Measurements from ENCODE around the gene SSBP3. TPM values are rescaled to one million over a fixed set of nuclear protein-coding genes. Genes with fewer than 3 reads are reported as not detected.

SSBP3 gene
- total and polyA plus RNA-seq, 2 experiments from 2014 or later, result 47.4 to 68.6 TPM

DNA sequence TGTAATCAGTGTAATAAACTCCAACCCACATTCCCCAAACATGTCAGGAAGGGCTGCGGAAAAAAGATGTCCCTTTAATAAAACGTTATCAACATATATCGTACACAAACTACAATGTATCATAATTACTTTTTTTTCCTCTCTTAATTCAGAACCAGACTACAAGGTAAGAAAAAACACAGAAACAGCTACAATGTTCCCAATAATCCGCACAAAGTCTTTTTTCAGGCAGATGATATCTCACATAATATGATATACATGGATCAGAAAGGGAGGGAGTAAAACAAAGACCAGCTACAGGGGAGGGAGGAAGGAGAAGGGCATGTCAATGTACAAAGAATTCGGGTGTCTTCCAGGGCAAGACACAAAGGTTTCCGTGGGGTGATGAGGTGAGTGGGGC, 180.8 kb downstream of the SSBP3 start:
- peaks cover 28% of the 10 kb centered on the region for H3K27me3 Mint-ChIP-seq (ENCODE audit: insufficient read depth, low read depth, poor library complexity)
- no peaks in the 10 kb centered on the region for H3K79me2 ChIP-seq (replicated peaks; ENCODE audit: insufficient read depth)
- H3K36me3 ChIP-seq (ENCODE audit: insufficient read depth), result no peaks in the 10 kb centered on the region
- no peaks in the 10 kb centered on the region; the same call in 1 of the 2 replicates for H3K4me1 ChIP-seq (ENCODE audit: insufficient read depth)
- H3K4me1 Mint-ChIP-seq, result peaks cover 45% of the 10 kb centered on the region
- no peaks in the 10 kb centered on the region for H3K9me2 ChIP-seq (ENCODE audit: insufficient read depth)
- no peak for TF ChIP-seq CREB1 (CRISPR knock-in tag; IDR thresholded peaks at IDR 0.05; ENCODE audit: low read depth)
- TF ChIP-seq NANOG (IDR thresholded peaks at IDR 0.05; ENCODE audit: borderline replicate concordance), result no peak
- no peak for TF ChIP-seq EZH2phosphoT487 (IDR thresholded peaks at IDR 0.05; ENCODE audit: unreplicated experiment)
- TF ChIP-seq, protein P1, sequence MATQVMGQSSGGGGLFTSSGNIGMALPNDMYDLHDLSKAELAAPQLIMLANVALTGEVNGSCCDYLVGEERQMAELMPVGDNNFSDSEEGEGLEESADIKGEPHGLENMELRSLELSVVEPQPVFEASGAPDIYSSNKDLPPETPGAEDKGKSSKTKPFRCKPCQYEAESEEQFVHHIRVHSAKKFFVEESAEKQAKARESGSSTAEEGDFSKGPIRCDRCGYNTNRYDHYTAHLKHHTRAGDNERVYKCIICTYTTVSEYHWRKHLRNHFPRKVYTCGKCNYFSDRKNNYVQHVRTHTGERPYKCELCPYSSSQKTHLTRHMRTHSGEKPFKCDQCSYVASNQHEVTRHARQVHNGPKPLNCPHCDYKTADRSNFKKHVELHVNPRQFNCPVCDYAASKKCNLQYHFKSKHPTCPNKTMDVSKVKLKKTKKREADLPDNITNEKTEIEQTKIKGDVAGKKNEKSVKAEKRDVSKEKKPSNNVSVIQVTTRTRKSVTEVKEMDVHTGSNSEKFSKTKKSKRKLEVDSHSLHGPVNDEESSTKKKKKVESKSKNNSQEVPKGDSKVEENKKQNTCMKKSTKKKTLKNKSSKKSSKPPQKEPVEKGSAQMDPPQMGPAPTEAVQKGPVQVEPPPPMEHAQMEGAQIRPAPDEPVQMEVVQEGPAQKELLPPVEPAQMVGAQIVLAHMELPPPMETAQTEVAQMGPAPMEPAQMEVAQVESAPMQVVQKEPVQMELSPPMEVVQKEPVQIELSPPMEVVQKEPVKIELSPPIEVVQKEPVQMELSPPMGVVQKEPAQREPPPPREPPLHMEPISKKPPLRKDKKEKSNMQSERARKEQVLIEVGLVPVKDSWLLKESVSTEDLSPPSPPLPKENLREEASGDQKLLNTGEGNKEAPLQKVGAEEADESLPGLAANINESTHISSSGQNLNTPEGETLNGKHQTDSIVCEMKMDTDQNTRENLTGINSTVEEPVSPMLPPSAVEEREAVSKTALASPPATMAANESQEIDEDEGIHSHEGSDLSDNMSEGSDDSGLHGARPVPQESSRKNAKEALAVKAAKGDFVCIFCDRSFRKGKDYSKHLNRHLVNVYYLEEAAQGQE (IDR thresholded peaks at IDR 0.05; ENCODE audit: unreplicated experiment), result no peak
- TF ChIP-seq JUNB (IDR thresholded peaks at IDR 0.05; ENCODE audit: unreplicated experiment), result no peak
- no peak for TF ChIP-seq EZH2 (IDR thresholded peaks at IDR 0.05; ENCODE audit: low read depth, unreplicated experiment)
- TF ChIP-seq, protein P2, sequence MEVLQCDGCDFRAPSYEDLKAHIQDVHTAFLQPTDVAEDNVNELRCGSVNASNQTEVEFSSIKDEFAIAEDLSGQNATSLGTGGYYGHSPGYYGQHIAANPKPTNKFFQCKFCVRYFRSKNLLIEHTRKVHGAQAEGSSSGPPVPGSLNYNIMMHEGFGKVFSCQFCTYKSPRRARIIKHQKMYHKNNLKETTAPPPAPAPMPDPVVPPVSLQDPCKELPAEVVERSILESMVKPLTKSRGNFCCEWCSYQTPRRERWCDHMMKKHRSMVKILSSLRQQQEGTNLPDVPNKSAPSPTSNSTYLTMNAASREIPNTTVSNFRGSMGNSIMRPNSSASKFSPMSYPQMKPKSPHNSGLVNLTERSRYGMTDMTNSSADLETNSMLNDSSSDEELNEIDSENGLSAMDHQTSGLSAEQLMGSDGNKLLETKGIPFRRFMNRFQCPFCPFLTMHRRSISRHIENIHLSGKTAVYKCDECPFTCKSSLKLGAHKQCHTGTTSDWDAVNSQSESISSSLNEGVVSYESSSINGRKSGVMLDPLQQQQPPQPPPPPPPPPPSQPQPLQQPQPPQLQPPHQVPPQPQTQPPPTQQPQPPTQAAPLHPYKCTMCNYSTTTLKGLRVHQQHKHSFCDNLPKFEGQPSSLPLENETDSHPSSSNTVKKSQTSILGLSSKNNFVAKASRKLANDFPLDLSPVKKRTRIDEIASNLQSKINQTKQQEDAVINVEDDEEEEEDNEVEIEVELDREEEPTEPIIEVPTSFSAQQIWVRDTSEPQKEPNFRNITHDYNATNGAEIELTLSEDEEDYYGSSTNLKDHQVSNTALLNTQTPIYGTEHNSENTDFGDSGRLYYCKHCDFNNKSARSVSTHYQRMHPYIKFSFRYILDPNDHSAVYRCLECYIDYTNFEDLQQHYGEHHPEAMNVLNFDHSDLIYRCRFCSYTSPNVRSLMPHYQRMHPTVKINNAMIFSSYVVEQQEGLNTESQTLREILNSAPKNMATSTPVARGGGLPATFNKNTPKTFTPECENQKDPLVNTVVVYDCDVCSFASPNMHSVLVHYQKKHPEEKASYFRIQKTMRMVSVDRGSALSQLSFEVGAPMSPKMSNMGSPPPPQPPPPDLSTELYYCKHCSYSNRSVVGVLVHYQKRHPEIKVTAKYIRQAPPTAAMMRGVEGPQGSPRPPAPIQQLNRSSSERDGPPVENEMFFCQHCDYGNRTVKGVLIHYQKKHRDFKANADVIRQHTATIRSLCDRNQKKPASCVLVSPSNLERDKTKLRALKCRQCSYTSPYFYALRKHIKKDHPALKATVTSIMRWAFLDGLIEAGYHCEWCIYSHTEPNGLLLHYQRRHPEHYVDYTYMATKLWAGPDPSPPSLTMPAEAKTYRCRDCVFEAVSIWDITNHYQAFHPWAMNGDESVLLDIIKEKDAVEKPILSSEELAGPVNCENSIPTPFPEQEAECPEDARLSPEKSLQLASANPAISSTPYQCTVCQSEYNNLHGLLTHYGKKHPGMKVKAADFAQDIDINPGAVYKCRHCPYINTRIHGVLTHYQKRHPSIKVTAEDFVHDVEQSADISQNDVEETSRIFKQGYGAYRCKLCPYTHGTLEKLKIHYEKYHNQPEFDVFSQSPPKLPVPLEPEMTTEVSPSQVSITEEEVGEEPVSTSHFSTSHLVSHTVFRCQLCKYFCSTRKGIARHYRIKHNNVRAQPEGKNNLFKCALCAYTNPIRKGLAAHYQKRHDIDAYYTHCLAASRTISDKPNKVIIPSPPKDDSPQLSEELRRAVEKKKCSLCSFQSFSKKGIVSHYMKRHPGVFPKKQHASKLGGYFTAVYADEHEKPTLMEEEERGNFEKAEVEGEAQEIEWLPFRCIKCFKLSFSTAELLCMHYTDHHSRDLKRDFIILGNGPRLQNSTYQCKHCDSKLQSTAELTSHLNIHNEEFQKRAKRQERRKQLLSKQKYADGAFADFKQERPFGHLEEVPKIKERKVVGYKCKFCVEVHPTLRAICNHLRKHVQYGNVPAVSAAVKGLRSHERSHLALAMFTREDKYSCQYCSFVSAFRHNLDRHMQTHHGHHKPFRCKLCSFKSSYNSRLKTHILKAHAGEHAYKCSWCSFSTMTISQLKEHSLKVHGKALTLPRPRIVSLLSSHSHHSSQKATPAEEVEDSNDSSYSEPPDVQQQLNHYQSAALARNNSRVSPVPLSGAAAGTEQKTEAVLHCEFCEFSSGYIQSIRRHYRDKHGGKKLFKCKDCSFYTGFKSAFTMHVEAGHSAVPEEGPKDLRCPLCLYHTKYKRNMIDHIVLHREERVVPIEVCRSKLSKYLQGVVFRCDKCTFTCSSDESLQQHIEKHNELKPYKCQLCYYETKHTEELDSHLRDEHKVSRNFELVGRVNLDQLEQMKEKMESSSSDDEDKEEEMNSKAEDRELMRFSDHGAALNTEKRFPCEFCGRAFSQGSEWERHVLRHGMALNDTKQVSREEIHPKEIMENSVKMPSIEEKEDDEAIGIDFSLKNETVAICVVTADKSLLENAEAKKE (CRISPR knock-in tag; IDR thresholded peaks at IDR 0.05), result no peak
- TF ChIP-seq POLR2AphosphoS5 (IDR thresholded peaks at IDR 0.05; ENCODE audit: low read depth), result no peak
- TF ChIP-seq, protein P3, sequence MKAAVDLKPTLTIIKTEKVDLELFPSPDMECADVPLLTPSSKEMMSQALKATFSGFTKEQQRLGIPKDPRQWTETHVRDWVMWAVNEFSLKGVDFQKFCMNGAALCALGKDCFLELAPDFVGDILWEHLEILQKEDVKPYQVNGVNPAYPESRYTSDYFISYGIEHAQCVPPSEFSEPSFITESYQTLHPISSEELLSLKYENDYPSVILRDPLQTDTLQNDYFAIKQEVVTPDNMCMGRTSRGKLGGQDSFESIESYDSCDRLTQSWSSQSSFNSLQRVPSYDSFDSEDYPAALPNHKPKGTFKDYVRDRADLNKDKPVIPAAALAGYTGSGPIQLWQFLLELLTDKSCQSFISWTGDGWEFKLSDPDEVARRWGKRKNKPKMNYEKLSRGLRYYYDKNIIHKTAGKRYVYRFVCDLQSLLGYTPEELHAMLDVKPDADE (IDR thresholded peaks at IDR 0.05), result no peak
- TF ChIP-seq, protein P4, sequence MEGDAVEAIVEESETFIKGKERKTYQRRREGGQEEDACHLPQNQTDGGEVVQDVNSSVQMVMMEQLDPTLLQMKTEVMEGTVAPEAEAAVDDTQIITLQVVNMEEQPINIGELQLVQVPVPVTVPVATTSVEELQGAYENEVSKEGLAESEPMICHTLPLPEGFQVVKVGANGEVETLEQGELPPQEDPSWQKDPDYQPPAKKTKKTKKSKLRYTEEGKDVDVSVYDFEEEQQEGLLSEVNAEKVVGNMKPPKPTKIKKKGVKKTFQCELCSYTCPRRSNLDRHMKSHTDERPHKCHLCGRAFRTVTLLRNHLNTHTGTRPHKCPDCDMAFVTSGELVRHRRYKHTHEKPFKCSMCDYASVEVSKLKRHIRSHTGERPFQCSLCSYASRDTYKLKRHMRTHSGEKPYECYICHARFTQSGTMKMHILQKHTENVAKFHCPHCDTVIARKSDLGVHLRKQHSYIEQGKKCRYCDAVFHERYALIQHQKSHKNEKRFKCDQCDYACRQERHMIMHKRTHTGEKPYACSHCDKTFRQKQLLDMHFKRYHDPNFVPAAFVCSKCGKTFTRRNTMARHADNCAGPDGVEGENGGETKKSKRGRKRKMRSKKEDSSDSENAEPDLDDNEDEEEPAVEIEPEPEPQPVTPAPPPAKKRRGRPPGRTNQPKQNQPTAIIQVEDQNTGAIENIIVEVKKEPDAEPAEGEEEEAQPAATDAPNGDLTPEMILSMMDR (conservative IDR thresholded peaks at IDR 0.05; ENCODE audit: low read depth in 2 of 2), result no peak
- no peak for TF ChIP-seq STAT1 (IDR thresholded peaks at IDR 0.05; ENCODE audit: unreplicated experiment)
- no peak for TF ChIP-seq ZNF114 (CRISPR knock-in tag; IDR thresholded peaks at IDR 0.05)
- TF ChIP-seq ZNF331 (CRISPR knock-in tag; IDR thresholded peaks at IDR 0.05; ENCODE audit: low read depth), result no peak
- H3K4me2 ChIP-seq, result no peak overlapping the region
- H3K4me3 Mint-ChIP-seq, result no peak overlapping the region
- peaks cover 17% of the 10 kb centered on the region for H3K36me3 Mint-ChIP-seq (ENCODE audit: low read depth)
- no peaks in the 10 kb centered on the region for H3F3A ChIP-seq (replicated peaks; ENCODE audit: low read depth)
- H3K27ac ChIP-seq (ENCODE audit: low read depth), result no peak overlapping the region
- peak overlapping the region; percentile 41; the same call in 1 of the 2 replicates for H3K27ac Mint-ChIP-seq
- no peaks in the 10 kb centered on the region for H3K27me3 ChIP-seq (ENCODE audit: insufficient read depth)
- H3K4me3 ChIP-seq, result no peak overlapping the region
- H2AFZ ChIP-seq, result no peak overlapping the region
- ATAC-seq (no peak), DNase-seq (ENCODE audit: low spot score) (no peak)
- H3K9me3 Mint-ChIP-seq, result no peaks in the 10 kb centered on the region
- peaks cover 5% of the 10 kb centered on the region; the same call in 1 of the 2 replicates for H4K20me1 ChIP-seq (replicated peaks; ENCODE audit: insufficient read depth)
